Measurements from ENCODE around the gene SNX5.
A peak's percentile ranks its signal among the peaks of the same experiment; 100 is the strongest.

The SNX5 gene

DNA sequence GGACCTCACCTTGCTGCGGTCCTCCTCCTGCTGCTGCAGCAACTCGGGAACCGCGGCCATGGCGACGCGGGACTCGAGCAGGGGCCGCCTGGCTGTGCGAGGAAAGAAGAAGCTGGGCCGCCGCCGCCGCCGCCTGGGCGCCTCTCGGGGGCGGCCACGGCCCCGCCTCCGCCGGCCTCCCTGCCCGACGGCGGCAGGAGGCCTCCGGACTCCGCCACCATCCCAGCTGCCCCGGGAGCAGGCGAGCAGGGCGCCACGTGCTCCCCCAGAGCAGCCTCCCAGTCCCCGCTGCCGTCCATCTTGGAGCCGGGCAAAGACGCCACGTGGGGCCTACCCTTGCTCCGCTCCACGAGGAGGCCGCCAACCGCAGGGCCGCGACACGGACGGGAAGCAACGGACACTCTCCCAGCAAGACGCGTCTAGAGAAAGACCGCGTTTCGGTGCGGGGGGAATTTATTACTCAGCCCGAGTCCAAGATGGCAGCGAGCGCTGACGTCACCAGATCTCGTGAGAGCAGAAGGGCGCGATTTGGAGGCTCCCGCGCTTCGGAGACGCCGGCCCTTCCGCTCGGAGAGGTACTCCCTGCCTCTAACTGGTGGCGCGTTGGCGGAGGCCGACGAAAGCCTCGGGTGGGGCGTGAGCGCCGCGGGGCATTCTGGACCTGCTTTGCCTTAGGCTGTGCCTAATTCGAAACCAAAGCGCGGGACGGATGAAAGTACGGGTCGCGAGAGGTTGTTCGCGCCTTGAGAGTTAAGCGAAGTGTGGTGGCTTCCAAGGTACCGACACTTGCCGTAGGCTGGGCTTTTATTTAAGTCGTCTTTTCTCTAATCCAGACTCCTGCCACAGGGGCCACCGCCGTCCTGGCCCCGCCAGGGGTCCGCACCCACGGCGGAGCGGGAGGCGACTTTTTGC lies at the start of gene SNX5, which contains the start of gene MGME1:
SNX5 (minus strand) TSS at position 429 of the 912 bp plus-strand sequence; CDS start at position 60, 369 bp downstream.
MGME1 (plus strand) TSS at position 653 of the 912 bp plus-strand sequence. CDS start 842 bp downstream, outside the sequence.
- DNase-seq = peak; percentile 100

DNA sequence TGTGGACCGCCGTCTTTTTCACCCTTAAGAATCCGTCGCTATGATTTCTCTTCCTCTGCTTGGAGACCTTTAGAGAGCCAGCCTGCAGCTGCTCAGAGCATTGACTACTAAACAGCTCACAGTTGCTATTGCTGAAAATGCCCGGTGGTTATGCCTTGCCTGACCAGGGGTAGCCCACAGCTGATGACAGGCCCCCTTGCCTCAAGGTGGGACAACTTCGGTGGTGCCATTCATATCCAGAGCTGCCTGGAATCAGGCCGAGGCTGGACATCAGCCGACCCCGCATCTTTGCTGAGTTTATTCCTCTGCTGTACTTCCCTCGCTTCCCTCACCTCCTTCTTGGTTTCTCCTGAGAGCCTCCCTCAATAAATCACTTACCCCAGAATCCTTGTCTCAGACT lies 49.5 kb upstream of the SNX5 start:
- no peak for DNase-seq

DNA sequence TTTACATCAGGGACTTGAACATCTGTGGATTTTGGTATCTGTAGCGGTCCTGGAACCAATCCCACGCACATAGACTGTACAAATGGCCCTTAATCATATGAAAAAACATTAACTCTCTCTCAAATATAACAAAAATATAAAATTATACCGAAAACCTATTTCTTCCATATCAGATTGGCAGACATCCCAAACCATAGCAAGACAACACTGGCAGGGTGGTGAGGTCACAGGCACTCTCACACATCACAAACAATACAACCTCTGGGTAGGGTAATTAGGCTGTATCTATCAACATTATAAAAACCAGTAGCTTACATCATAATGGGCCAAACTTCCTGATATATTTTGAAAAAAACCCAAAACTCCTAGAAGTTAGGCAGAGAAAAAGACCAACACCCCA lies 48.2 kb upstream of the SNX5 start:
- no peak for DNase-seq

DNA sequence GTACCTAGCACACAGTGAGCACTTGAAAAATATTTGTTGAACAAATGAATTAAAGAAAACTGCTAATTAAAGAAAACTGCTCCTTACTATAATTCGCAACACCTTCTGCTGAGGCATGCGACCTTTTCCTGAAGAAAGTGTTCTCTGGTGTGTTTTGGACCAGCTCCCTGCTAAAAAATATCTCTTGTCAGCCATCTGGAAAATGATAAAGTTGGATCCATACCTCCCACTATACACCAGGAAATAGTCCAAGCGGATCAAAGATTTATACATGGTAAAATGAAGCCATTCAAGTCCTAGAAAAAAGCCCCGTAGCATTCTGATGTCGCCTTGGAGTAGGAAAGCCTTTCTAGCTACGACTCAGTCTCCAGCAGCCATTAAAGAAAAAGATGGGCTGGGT lies 45.8 kb upstream of the SNX5 start:
- DNase-seq = no peak

DNA sequence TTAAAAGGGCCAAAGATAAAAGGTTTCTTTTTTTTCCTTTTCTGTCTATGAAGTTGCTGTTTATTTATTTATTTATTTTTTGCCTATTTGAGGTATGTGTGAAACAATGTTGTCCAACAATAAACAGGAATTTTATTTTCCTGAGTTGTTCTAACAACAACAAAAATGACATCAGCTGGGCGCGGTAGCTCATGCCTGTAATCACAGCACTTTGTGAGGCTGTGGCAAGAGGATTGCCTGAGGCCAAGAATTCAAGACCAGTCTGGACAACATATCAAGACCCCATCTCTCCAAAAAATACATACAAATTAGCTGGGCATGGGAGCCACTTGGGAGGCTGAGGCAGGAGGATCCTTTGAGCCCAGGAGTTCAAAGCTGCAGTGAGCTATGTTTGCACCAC lies 44.3 kb upstream of the SNX5 start:
- no peak for DNase-seq

DNA sequence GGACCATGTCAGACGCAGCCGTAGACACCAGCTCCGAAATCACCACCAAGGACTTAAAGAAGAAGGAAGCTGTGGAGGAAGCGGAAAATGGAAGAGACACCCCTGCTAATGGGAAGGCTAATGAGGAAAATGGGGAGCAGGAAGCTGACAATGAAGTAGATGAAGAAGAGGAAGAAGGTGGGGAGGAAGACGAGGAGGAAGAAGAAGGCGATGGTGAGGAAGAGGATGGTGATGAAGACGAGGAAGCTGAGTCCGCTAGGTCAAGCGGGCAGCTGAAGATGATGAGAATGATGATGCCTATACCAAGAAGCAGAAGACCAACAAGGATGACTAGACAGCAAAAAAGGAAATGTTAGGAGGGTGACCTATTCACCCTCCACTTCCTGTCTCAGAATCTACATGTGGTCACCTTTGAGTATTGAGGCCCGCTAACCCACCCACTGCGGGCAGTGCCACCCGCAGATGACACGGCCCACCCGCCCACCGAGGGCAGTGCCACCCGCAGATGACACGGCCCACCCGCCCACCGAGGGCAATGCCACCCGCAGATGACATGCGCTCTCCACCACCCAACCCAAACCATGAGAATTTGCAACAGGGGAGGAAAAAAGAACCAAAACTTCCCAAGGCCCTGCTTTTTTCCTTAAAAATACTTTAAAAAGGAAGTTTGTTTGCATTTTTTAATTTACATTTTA lies 43.5 kb upstream of the SNX5 start:
- DNase-seq = no peak

DNA sequence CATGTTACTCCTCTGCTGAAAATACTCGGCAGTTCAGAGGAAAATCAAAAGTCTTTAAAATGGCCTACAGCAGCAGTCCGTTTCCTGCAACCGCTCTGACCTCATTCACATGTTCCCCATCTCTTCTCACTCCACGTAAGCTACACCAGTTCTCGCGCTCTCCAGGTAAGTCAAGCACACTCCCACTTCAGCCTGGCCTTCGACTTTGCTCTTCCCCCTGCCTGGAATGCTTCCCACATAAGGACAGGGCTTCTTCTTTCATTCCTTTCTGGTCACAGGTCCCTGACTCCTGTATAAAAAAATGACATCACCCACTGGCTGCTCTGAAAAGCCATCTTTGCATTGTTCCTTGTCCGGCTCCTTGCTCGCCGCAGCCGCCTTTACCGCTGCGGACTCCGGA lies 42.9 kb upstream of the SNX5 start:
- DNase-seq = no peak

DNA sequence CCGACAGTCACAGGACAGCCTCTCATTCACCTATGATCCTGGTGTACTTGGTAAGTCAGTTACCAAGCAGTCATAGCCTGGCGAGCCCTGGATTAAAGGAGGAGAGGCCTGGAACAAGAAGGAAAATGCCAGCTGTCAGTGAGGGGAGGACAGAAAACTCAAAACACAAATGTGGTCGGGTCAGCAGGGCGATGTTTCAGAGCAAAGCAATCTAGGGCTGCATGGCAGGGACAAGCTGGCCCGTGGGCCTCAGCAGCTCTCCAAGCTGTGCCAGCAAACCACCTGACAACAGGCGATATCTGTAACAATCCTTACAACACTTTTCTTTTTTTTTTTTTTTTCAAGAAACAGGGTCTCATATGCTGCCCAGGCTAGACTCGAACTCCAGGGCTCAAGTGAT lies 40.5 kb upstream of the SNX5 start:
- no peak for DNase-seq

DNA sequence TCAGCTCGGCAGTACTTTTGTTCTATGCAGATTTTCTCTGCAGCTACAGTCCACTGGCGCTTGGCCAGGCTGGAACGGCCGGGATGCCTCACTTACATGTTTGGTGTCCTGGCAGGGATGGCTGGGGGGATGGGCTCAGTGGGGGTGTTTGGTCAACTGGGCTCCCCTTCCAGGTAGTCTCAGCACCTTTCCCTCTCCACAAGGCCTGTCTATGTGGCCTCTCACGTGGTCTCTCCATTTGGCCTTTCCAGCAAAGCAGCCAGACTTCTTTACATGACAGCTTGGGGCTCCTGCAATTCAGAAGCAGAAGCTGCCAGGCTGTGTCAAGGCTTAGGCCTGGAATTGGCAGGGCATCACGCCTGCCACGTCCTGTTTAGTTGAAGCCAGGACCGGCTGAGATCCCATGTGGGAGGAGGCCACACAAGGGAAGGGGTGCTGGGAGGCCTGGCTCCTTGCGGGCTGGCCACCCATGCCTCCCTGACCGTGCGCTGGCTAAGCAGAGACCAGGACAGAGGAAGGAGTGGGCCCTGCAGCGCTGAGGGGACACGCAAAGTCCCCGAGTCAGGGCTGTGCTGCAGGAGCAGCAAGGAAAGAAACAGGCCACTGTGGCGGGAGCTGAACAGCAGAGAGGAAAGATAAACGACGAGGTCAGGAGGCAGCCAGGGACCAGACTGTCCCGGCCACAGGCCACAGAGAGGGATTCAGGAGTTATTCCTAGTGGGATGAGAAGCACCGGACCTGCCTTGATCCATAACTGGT lies 39.1 kb upstream of the SNX5 start:
- DNase-seq = no peak

DNA sequence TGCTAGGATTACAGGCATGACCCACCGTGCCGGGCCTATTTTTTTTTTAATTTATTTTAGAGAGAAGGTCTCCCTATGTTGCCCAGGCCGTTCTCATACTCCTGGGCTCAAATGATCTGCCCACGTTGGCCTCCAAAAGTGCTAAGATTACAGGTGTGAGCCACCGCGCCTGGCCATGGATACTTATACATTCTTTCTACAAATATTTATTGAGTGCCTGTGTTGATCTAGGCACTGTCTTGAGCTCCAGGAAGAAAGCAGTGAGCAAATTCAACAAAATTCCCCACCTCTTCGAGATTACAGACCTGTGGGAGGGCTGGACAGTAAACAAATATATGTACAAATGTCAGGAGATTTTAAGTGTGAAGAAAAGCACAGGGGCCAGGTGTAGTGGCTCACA lies 38.1 kb upstream of the SNX5 start:
- DNase-seq = no peak

DNA sequence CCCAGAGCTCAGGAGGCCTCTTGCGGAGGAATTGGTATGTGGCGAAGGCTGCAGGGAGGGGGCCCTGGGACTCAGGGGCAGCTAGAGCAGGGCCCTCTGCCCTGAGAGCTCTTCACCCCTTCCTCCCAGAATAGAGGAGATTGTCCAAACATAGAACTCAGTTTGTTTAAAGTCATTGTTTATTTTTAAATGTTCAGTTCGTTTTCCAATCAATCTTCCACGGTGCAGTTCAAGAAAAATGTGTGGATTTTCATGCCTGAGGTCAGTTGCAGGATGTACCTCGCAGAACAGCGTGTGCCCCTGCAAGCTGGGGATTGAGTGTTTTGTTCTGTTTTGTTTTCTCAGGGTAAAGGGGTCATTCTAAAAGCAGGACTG lies 37.4 kb upstream of the SNX5 start:
- DNase-seq = no peak

DNA sequence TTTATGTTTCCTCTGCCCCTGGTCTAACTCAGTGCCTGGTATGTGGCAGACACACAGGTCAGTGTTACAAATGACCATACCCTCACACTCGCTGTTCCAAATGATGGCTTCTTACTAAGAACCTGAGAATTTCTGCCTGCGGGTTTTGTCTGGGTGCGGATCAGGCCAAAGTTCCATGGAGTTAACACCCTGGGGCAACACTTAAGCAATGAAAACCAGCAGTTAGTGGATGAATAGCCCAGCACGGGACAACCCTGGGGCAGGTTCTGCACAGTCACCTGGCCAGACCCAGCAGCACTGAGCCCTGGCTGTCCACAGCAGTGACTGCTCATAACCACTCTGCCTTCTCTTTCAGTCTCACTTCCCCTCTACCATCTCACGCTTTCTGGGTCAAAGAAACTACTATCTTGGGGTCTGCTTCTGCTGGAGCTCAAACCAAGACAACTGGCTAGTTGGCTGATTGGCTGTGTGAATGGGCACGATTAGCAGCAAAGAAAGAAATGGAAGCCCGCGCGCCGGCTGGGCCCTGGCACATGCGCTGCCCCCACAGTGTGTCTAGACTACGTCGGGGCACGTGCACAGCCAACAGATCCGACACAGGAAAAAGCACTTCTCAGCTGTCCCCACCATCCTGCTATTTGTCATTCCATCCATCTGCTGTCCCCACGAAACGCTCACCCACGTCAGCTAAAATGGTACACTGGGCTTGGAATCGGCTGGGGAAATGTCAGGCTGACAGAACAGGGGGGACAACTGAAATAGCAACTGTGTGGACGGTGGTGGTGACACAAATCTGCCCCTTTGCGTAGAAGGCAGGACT lies 36.8 kb upstream of the SNX5 start:
- DNase-seq = no peak

DNA sequence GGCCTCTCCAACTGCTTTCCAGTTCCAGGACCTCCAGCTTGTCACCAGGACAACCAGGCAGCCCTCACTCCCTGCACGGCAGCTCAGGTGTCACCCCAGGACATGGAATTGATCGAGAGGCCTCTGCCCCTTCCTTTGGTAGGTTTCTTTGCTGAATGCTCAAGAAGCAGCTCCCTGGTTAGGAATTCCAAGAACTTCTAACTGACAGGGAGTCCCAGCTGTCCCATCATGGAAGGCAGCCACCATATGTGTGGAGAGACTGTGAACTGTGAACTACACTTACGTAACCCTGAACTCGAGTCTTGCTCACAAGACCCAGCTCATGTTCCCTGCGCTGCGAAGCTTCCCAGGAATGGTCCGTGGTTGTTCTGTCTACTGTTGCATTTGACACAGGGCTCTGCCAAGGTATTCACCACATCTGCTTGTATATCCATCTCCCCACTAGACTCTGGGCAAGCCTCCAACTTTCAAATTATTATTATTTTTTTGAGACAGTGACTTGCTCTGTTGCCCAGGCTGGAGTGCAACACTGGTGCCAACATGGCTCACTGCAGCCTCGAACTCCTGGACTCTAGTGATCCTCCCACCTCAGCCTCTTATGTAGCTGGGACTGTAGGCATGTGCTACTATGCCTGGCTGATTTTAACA lies 35.9 kb upstream of the SNX5 start:
- DNase-seq = no peak

DNA sequence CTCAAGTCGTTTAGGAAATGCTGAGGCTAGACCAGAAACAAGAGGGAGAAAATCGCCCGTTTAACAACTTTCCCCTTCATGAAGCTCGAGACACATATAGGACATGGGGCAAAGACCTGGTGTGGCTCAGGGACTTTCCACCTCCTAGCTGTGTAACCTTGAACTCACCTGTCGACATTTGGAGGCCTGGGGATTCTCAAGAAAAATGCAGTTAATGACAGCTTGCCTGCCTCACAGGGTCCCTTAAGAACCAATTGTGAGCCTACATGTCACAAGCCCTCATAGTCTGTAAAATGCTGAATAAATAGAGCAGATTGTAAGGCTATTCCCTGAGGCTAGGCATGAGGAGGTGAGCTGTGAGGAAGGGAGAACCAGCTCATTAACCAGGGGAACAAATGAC lies 35.3 kb upstream of the SNX5 start:
- no peak for DNase-seq

DNA sequence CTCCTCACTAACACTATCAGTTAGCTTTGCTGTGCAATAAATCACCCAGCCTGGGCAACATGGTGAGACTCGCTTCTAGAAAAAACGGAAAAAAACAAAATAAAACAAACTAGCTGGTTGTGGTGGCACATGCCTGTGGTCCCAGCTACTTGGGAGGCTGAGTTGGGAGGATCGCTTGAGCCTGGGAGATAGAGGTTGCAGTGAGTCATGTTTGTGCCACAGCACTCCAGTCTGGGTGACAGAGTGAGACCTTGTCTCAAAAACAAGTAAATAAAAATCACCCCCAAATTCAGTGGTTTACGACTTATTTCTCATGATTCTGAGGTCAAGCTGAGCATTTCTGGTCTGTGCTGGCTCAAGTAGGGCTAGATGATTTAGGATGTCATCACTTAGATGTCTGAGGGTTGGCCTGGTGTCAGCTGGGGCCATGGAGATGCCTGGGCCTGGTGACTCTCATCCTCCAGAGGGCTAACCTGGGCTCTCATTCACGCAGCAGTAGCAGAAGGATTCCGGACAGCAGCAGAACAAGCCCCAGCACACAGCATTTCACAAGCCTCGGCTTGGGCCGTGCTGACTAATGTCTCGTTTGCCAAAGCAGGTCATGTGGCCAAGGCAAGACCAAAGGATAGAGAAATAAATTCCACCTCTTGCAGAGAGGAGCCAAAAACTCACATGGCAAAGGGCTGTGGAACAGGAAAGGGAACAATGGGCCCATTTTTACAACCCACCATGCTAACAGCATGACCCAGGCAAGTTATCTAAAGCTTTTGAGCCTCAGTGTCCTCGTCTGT lies 32.7 kb upstream of the SNX5 start:
- DNase-seq = no peak

DNA sequence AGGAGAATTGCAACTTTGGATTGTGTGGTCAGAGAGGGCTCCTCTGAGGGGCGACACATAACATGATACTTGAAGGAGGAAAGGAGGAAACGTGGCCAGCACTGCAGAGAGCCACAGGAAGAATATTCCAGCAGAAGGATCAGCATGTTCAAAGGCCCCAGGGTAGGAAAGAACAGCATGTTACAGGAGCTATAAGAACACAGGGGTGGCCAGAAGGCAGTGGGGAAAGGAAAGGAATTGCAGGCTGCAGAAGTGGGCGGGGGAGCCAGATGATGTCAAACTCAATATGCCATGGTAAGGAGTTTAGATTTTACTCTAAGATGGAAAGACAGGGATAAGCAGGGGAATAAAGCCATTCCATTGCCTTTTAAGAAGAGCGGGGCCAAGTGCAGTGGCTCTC lies 31.0 kb upstream of the SNX5 start:
- DNase-seq = no peak

DNA sequence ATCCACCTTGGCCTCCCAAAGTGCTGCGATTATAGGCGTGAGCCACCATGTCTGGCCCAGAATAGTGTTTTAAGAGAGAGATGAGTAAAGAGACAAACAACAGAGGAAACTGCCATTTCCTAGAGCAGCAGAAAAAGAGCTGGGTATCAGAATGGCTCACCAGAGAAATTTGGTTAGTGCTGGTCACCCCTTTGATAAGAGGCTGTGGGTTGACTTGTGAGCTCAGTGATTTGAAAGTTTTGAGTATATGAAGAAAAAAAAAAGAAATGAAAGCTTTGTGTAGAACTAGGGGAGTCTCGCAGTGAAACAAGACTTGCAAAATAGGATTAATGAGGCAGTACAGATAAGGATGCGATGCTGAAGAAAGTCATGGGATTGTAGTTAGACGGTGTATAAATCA lies 29.9 kb upstream of the SNX5 start:
- DNase-seq = no peak

DNA sequence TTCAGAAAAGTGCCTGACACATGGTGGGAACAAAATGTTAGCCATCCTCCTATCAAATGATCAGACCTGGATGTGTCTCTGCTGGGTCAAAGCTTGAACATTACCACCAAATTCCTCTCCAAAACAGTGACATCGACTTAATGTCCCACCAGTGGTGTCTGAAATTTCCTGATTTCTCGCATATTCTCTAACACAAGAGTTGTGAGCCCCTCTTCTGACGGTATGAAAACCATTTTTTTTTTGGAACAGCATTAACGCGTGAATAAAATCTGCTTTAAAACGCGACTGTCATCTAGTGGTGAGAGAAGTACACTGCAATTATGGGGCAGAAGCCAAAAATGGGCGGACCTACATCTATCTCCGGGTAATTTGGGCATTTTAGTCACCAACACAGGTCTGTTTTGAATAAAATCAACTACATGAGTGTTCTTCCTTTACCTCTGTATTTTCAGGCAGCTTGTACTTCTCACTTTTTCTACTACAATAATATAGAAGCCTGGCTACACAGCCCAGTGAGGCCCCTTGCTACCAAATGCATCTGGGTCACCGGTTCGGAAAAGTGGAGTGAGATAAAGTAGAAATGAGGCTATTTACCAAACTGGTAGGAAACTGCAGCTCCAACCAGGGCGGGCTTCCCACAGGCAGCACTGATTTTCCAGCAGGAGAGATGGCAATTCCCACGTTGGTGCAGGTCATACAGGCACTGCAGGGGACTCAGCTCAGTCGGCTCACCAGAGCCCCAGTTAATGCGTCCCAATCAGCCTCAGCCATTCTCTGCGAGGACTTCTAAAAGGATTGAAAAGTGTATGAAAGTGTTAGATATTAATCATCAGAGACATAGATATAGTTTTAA lies 27.6 kb upstream of the SNX5 start:
- peak; percentile 37 for DNase-seq

DNA sequence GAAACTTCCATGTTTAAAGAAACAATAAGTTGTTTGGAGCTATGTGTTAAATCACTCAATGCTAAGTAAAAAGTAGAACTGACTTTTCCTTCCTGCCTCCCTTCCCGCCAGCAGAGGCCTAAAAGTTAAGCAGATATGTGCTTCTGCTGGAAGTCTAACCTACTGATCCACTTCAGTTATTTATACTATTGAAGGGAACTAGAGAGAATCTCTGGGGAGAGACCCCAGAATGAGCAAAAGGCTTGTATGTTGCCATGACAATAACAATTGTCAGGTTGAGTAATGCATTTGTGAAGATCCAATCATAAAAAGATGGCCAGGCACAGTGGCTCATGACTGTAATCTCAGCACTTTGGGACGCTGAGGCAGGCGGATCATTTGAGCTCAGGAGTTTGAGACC lies 25.0 kb upstream of the SNX5 start:
- no peak for DNase-seq

DNA sequence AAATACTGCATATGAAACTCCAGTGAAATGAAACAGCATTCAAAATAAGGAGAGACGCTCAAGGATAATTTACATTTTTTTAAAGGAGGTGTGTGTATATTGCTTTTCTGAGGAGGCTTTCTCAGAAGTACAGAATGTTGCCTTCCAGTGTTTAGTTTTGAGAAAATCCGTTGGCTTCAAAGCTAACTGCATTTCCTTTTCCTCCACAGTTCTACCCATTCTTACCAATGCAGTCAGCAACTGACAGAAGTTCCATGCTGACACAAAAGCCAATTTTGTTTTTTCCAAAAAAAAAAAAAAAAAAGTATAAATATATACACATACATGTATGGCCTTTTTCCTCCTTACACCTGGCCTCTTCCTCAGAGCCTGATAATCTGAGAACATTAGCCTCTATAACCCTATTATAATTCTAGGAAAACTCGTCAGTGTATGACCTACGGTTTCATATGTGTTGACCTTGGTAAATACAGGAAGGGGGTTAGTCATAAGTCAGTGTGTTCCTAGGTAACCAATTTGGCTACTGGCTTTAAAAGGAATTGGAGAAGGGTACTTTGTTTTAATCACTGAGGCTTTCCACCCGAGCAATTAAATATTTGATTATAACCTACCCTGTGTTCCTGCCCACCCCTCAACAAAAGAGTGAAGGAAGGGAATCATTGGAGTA lies 24.4 kb upstream of the SNX5 start:
- DNase-seq = no peak
